ENCODE data around the gene MED13L.

DNA sequence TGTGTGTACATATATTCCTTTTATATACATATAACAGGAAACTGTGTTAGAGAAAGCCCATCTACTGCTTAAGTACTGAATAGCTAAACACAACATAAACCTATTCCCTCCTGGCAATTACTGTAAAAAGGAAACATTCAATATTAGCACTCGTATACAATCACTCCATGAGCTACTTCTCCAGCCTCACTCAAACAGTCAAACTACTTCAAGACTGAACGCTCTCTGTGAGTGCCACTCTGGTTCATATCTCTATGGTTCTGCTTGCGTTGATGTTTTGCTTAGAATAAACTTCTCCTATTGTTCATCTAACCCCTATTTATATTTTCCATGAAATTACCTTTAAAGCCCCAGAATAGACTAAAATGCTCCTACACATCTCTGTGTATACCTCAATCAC lies 243.7 kb downstream of the MED13L start:
- TF ChIP-seq, protein P1, sequence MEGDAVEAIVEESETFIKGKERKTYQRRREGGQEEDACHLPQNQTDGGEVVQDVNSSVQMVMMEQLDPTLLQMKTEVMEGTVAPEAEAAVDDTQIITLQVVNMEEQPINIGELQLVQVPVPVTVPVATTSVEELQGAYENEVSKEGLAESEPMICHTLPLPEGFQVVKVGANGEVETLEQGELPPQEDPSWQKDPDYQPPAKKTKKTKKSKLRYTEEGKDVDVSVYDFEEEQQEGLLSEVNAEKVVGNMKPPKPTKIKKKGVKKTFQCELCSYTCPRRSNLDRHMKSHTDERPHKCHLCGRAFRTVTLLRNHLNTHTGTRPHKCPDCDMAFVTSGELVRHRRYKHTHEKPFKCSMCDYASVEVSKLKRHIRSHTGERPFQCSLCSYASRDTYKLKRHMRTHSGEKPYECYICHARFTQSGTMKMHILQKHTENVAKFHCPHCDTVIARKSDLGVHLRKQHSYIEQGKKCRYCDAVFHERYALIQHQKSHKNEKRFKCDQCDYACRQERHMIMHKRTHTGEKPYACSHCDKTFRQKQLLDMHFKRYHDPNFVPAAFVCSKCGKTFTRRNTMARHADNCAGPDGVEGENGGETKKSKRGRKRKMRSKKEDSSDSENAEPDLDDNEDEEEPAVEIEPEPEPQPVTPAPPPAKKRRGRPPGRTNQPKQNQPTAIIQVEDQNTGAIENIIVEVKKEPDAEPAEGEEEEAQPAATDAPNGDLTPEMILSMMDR (IDR thresholded peaks at IDR 0.05) = no peak
- TF ChIP-seq POLR2AphosphoS5 (IDR thresholded peaks at IDR 0.05) (no peak), EP300 (IDR thresholded peaks at IDR 0.05) (no peak)
